ENCODE measurements around the gene COL24A1. TPM values are rescaled to one million over a fixed set of nuclear protein-coding genes. Genes with fewer than 3 reads are reported as not detected.

The COL24A1 gene
- total and polyA plus RNA-seq, 2 of the 13 experiments (the other 11 are each of a cell fraction or from before 2014, with no cell fraction given): 0.04 to 0.13 TPM

- TF ChIP-seq ZNF407 (CRISPR knock-in tag; IDR thresholded peaks at IDR 0.05; ENCODE audit: not compliant biosample characterization): no peak
These were observed 171.9 kb downstream of the COL24A1 start (continued) for GRCh38 chr1:85984636-85985035.

DNA sequence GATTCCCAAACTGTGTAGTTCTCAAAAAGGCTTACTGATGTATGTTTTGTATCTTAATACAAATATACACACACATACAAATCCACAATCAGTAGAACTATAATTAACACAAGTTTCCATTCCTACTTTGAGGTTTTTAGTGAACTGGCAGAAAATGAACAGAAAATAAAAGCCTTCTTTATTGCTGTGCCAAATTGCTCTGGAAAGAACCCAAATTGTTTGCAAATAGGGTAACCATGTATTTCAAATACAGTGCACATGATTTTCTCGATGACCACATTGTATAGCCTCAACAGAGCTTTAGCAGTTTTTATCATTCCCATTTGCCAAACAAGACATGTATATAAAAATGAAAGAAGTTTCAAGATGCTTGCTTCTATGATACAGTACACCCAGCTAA is 173.3 kb downstream of the COL24A1 start:
- Histone ChIP-seq H3K4me3 (replicated peaks in 1 of 3; ENCODE audit: insufficient read depth in 1 of 3, low read depth in 2 of 3, low read length in 3 of 3) (no peak overlapping the region), H3K4me2 (ENCODE audit: low read depth, low read length) (no peak overlapping the region), H3K4me1 (ENCODE audit: insufficient read depth, low read length) (no peaks in the 10 kb centered on the region), H3K27me3 (ENCODE audit: control insufficient read depth in 1 of 2, insufficient read depth in 2 of 2, low read length in 2 of 2) (no peaks in the 10 kb centered on the region), H3K36me3 (replicated peaks in 1 of 2; ENCODE audit: control insufficient read depth in 1 of 2, insufficient read depth in 2 of 2, low read length in 2 of 2) (no peaks in the 10 kb centered on the region), H3K27ac (ENCODE audit: extremely low read length, insufficient read depth, low read length) (no peak overlapping the region), H3K9me3 (ENCODE audit: low read length) (no peaks in the 10 kb centered on the region), H4K20me1 (ENCODE audit: insufficient read depth, low read length) (no peaks in the 10 kb centered on the region), H2AFZ (ENCODE audit: low read length) (no peak overlapping the region), H3K9ac (ENCODE audit: insufficient read depth, low read depth, low read length) (no peak overlapping the region), H3K79me2 (ENCODE audit: insufficient read depth, low read length) (no peaks in the 10 kb centered on the region)
- no TSS peak for BruUV-seq (replicated peaks)
- ChIA-PET CTCF (ENCODE audit: low intra/inter-chr PET ratio, low total read pairs) (no interaction called here), POLR2A (no interaction called here)
- intact Hi-C loops (cut with micrococcal nuclease; ENCODE audit: unreplicated experiment) (no loop called here), in situ Hi-C loops (cut with HindIII; ENCODE audit: extremely low pct_ligation_motif_present, low pct_unique_long_range_greater_than_20kb) (no loop called here)
- FAIRE-seq: no peak
- no peak for DNase-seq (ENCODE audit: low spot score)
- no peak for ATAC-seq
- 0% methylated on average over 1 of the region's 1 CpG for WGBS (ENCODE audit: low lambda C conversion rate)
- no peak for TF ChIP-seq HNRNPK (IDR thresholded peaks at IDR 0.05; ENCODE audit: low read depth, low read length, poor library complexity, severe bottlenecking)
- TF ChIP-seq RBM39 (IDR thresholded peaks at IDR 0.05; ENCODE audit: low read depth, low read length, poor library complexity, severe bottlenecking): no peak
- TF ChIP-seq HNRNPL (IDR thresholded peaks at IDR 0.05; ENCODE audit: low read depth, low read length): no peak
- TF ChIP-seq HES4 (CRISPR knock-in tag; IDR thresholded peaks at IDR 0.05; ENCODE audit: borderline replicate concordance): no peak
- TF ChIP-seq, protein P1, sequence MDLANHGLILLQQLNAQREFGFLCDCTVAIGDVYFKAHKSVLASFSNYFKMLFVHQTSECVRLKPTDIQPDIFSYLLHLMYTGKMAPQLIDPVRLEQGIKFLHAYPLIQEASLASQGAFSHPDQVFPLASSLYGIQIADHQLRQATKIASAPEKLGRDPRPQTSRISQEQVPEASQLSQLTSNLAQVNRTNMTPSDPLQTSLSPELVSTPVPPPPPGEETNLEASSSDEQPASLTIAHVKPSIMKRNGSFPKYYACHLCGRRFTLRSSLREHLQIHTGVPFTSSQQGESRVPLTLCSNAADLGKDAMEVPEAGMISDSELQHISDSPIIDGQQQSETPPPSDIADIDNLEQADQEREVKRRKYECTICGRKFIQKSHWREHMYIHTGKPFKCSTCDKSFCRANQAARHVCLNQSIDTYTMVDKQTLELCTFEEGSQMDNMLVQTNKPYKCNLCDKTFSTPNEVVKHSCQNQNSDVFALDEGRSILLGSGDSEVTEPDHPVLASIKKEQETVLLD (CRISPR knock-in tag; IDR thresholded peaks at IDR 0.05; ENCODE audit: low read depth): no peak
- no peak for TF ChIP-seq RELA (CRISPR knock-in tag; IDR thresholded peaks at IDR 0.05)
- no peak for TF ChIP-seq HNF1B (CRISPR knock-in tag; IDR thresholded peaks at IDR 0.05)
- TF ChIP-seq, protein P2, sequence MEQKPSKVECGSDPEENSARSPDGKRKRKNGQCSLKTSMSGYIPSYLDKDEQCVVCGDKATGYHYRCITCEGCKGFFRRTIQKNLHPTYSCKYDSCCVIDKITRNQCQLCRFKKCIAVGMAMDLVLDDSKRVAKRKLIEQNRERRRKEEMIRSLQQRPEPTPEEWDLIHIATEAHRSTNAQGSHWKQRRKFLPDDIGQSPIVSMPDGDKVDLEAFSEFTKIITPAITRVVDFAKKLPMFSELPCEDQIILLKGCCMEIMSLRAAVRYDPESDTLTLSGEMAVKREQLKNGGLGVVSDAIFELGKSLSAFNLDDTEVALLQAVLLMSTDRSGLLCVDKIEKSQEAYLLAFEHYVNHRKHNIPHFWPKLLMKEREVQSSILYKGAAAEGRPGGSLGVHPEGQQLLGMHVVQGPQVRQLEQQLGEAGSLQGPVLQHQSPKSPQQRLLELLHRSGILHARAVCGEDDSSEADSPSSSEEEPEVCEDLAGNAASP (CRISPR knock-in tag; IDR thresholded peaks at IDR 0.05; ENCODE audit: borderline replicate concordance): no peak
- no peak for TF ChIP-seq ZKSCAN8 (CRISPR knock-in tag; IDR thresholded peaks at IDR 0.05; ENCODE audit: borderline replicate concordance)
